ENCODE results near the gene PRR14L.

The PRR14L gene

DNA sequence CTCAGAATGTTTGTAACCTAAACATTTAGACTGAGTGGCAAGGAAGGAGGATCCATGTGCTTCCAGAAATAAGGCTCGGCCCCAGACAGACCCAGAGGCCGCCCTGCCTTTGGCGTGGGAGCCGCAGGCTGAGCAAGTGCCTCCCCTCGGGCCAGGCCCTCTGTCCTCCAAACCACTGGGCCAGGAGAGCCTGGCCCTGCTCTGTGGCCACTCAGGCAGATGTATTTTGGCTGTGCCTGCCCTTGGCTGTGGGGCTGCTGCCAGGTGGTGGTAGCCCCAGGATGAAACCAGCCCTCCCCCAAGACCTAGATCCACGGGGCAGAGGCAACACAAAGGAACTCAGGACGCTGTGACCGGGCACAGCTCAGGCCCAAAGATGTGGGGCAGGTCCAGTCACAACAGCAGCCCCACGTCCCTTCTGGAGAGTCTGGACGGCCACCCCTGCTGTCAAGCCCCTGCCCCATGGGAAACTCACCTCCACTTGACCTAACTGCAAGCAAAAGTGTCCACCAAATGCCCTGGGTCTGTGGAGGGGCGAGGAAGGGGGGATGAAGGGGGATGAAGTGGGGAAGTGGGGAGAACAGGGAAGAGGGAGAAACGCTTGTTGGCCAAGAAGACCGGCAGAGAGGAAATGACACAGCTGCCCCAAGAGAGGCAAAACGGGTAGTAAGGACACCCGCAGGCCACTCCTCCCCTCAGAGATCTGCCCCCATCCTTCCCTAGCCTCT lies 111.9 kb downstream of the PRR14L start:
- DNase-seq (ENCODE audit: low read depth): no peak
- H3K4me3 ChIP-seq (ENCODE audit: low read length): no peak overlapping the region
- TF ChIP-seq, protein P1, sequence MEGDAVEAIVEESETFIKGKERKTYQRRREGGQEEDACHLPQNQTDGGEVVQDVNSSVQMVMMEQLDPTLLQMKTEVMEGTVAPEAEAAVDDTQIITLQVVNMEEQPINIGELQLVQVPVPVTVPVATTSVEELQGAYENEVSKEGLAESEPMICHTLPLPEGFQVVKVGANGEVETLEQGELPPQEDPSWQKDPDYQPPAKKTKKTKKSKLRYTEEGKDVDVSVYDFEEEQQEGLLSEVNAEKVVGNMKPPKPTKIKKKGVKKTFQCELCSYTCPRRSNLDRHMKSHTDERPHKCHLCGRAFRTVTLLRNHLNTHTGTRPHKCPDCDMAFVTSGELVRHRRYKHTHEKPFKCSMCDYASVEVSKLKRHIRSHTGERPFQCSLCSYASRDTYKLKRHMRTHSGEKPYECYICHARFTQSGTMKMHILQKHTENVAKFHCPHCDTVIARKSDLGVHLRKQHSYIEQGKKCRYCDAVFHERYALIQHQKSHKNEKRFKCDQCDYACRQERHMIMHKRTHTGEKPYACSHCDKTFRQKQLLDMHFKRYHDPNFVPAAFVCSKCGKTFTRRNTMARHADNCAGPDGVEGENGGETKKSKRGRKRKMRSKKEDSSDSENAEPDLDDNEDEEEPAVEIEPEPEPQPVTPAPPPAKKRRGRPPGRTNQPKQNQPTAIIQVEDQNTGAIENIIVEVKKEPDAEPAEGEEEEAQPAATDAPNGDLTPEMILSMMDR (conservative IDR thresholded peaks at IDR 0.05; ENCODE audit: low read depth, low read length): no peak

DNA sequence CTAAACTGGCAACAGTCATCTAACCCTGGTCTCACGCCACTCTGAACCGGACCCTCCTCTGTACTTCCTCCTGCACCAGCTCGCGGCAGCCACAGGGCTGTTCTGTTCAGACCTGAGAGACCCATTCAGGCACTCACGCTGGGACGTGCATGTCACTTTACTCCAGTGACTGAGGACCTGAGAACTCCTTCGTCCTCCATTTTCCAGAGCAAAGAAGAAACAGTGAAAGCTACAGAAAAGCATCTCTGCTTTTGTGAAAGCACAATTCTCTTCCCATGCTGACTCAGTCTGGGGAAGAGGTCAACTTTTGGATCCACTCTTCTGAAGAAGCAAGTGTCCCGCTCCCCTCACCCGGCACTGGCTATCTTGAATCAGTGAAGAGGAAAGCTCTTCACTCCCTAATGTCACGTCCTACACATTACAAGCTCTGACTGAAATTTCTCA lies 112.5 kb downstream of the PRR14L start:
- TF ChIP-seq, protein P1 (conservative IDR thresholded peaks at IDR 0.05; ENCODE audit: low read depth, low read length): no peak
- DNase-seq (ENCODE audit: low read depth): no peak
- H3K4me3 ChIP-seq (ENCODE audit: low read length): no peak overlapping the region

DNA sequence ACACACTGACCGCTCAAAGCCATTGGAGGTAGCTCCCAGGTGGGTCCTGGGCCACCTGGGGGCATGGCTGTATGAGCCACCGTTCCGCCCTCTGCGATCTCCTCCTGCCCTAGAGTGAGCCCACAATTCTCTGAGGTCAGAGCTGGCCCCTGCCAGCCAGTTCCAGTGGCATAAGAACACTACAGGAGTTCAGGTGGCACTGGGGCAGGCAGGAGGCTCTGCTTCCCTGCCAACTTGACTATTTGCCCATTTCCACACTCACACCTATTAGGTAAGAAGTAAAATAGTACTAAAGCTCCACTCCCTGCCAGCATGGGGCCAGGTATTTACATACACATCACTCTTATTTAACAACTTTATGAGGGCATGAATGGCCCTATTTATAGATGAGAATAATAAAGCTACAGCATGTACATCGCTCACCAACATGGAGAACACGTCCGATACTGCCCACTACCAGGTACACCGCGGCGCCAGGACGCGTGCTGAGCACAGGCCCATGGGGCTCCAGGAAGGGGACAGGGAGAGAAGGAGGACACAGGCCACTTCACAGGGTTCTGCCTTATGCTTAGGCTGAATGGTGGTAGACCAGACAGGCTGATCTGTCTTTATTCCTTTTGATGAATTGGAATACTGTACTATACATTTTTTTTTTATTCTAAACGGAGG lies 114.2 kb downstream of the PRR14L start:
- TF ChIP-seq, protein P1 (conservative IDR thresholded peaks at IDR 0.05; ENCODE audit: low read depth, low read length): no peak
- H3K4me3 ChIP-seq (ENCODE audit: low read length): no peak overlapping the region
- no peak for DNase-seq (ENCODE audit: low read depth)

DNA sequence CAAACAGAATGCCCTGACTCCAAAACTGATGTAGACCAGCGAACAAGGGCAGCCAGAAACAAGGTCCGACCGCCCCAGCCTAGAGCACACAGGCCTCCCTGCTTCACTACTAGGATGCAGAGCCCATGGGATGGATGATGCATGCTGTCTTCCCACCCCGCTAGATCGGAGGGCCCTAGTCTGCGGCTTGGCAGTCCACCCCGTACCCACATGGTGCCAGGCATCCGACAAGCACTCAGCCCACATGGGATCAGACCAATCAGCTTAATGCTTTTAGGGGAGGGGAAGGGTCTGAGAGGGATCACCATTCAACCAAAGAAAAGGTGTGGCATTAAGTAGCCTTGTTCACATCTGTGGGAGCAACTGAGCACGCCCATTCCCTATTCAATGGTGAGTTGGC lies 118.5 kb downstream of the PRR14L start:
- DNase-seq (ENCODE audit: low read depth): peak; percentile 51
- TF ChIP-seq, protein P1 (conservative IDR thresholded peaks at IDR 0.05; ENCODE audit: low read depth, low read length): no peak
- H3K4me3 ChIP-seq (ENCODE audit: low read length): peak overlapping the region; percentile 80
